Measurements from ENCODE around the gene LRRK1.

The LRRK1 gene

GRCh38 chr15:100918034-100918689, 995 bp upstream of the LRRK1 start:
- H3K27me3 ChIP-seq (ENCODE audit: insufficient read depth, low read length) = no peaks in the 10 kb centered on the region
- H3K9ac ChIP-seq (ENCODE audit: low read length) = peak overlapping the region; percentile 91
- H3K9me2 ChIP-seq (ENCODE audit: low read depth, low read length) = no peaks in the 10 kb centered on the region
- H3K79me2 ChIP-seq (ENCODE audit: insufficient read depth, low read length) = peaks cover 25% of the 10 kb centered on the region
- peaks cover 53% of the 10 kb centered on the region for H3K36me3 ChIP-seq (ENCODE audit: insufficient read depth, low read length)
- H3K27ac ChIP-seq (ENCODE audit: low read depth, low read length, poor library complexity, severe bottlenecking) = peak overlapping the region; percentile 82
- H3F3A ChIP-seq (ENCODE audit: insufficient read depth, low read length) = 0 out of 2 replicates have a peak, but pooled peaks cover 4% of the 10 kb centered on the region
- peaks cover 46% of the 10 kb centered on the region for H3K4me1 ChIP-seq (ENCODE audit: insufficient read depth, low read length, severe bottlenecking)
- H2AFZ ChIP-seq (ENCODE audit: low read length) = no peak overlapping the region
- H3K4me3 ChIP-seq (ENCODE audit: low read depth, low read length, poor library complexity, severe bottlenecking) = peak overlapping the region; percentile 86
- TF ChIP-seq EZH2 (IDR thresholded peaks at IDR 0.05; ENCODE audit: borderline replicate concordance, low read length) = no peak
- TF ChIP-seq, protein P1, sequence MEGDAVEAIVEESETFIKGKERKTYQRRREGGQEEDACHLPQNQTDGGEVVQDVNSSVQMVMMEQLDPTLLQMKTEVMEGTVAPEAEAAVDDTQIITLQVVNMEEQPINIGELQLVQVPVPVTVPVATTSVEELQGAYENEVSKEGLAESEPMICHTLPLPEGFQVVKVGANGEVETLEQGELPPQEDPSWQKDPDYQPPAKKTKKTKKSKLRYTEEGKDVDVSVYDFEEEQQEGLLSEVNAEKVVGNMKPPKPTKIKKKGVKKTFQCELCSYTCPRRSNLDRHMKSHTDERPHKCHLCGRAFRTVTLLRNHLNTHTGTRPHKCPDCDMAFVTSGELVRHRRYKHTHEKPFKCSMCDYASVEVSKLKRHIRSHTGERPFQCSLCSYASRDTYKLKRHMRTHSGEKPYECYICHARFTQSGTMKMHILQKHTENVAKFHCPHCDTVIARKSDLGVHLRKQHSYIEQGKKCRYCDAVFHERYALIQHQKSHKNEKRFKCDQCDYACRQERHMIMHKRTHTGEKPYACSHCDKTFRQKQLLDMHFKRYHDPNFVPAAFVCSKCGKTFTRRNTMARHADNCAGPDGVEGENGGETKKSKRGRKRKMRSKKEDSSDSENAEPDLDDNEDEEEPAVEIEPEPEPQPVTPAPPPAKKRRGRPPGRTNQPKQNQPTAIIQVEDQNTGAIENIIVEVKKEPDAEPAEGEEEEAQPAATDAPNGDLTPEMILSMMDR (IDR thresholded peaks at IDR 0.05; ENCODE audit: low read length) = peak; percentile 95
- peak overlapping the region; percentile 78 for H3K4me2 ChIP-seq (ENCODE audit: low read length)
- no peaks in the 10 kb centered on the region; the same call in 1 of the 2 replicates for H3K9me3 ChIP-seq (ENCODE audit: low read length)
- H4K20me1 ChIP-seq (ENCODE audit: insufficient read depth, low read length) = no peaks in the 10 kb centered on the region

GRCh38 chr15:100919481-100920405, 586 bp downstream of the LRRK1 start:
- H3K9me3 ChIP-seq (ENCODE audit: low read length) = no peaks in the 10 kb centered on the region; the same call in 1 of the 2 replicates
- H3K36me3 ChIP-seq (ENCODE audit: insufficient read depth, low read length) = peaks cover 54% of the 10 kb centered on the region
- H3K27me3 ChIP-seq (ENCODE audit: insufficient read depth, low read length) = no peaks in the 10 kb centered on the region
- H3K79me2 ChIP-seq (ENCODE audit: insufficient read depth, low read length) = peaks cover 27% of the 10 kb centered on the region
- TF ChIP-seq, protein P1 (IDR thresholded peaks at IDR 0.05; ENCODE audit: low read length) = no peak
- TF ChIP-seq EZH2 (IDR thresholded peaks at IDR 0.05; ENCODE audit: borderline replicate concordance, low read length) = no peak
- peak overlapping the region; percentile 93 for H3K27ac ChIP-seq (ENCODE audit: low read depth, low read length, poor library complexity, severe bottlenecking)
- no peaks in the 10 kb centered on the region for H4K20me1 ChIP-seq (ENCODE audit: insufficient read depth, low read length)
- H3K9ac ChIP-seq (ENCODE audit: low read length) = peak overlapping the region; percentile 92
- no peak overlapping the region for H2AFZ ChIP-seq (ENCODE audit: low read length)
- H3K4me2 ChIP-seq (ENCODE audit: low read length) = peak overlapping the region; percentile 76
- H3F3A ChIP-seq (ENCODE audit: insufficient read depth, low read length) = 0 out of 2 replicates have a peak, but pooled peaks cover 4% of the 10 kb centered on the region
- no peaks in the 10 kb centered on the region for H3K9me2 ChIP-seq (ENCODE audit: low read depth, low read length)
- peaks cover 62% of the 10 kb centered on the region for H3K4me1 ChIP-seq (ENCODE audit: insufficient read depth, low read length, severe bottlenecking)
- H3K4me3 ChIP-seq (ENCODE audit: low read depth, low read length, poor library complexity, severe bottlenecking) = peak overlapping the region; percentile 88

GRCh38 chr15:100920516-100921135, 1.5 kb downstream of the LRRK1 start:
- TF ChIP-seq, protein P1 (IDR thresholded peaks at IDR 0.05; ENCODE audit: low read length) = no peak
- no peak for TF ChIP-seq EZH2 (IDR thresholded peaks at IDR 0.05; ENCODE audit: borderline replicate concordance, low read length)
- Histone ChIP-seq H3K9ac (ENCODE audit: low read length) (peak overlapping the region; percentile 92), H3K27ac (ENCODE audit: low read depth, low read length, poor library complexity, severe bottlenecking) (peak overlapping the region; percentile 93), H4K20me1 (ENCODE audit: insufficient read depth, low read length) (no peaks in the 10 kb centered on the region), H2AFZ (ENCODE audit: low read length) (no peak overlapping the region), H3K36me3 (ENCODE audit: insufficient read depth, low read length) (peaks cover 50% of the 10 kb centered on the region), H3F3A (ENCODE audit: insufficient read depth, low read length) (0 out of 2 replicates have a peak, but pooled peaks cover 5% of the 10 kb centered on the region), H3K79me2 (ENCODE audit: insufficient read depth, low read length) (peaks cover 27% of the 10 kb centered on the region), H3K9me3 (ENCODE audit: low read length) (no peaks in the 10 kb centered on the region; the same call in 1 of the 2 replicates), H3K27me3 (ENCODE audit: insufficient read depth, low read length) (no peaks in the 10 kb centered on the region), H3K9me2 (ENCODE audit: low read depth, low read length) (no peaks in the 10 kb centered on the region), H3K4me1 (ENCODE audit: insufficient read depth, low read length, severe bottlenecking) (peaks cover 71% of the 10 kb centered on the region), H3K4me2 (ENCODE audit: low read length) (peak overlapping the region; percentile 76), H3K4me3 (ENCODE audit: low read depth, low read length, poor library complexity, severe bottlenecking) (peak overlapping the region; percentile 88)
